HepG2 (cell line): ENCODE results near the gene STAMBPL1. TPM values are rescaled to one million over a fixed set of nuclear protein-coding genes. Genes with fewer than 3 reads are reported as not detected.

Source experiments
- ATAC-seq: fragments of 200-7000 bp; cut with Tn5 transposase; 3 replicates; pipeline ENCODE4 v1.9.1; 2020; ENCODE audit warnings: mild to moderate bottlenecking, moderate library complexity
- BruUV-seq: library from RNA; stranded (reverse); fragments of 400-500 nt; replicated peaks from 2 replicates; lab custom pipeline; 2021; lab: Mats Ljungman, UMichigan
- CTCF ChIA-PET: fragments of 300-600 bp; formaldehyde crosslinking; extraction: SDS; loops from one replicate; lab custom pipeline; 2021; ENCODE audit warnings: low total read pairs, inconsistent platforms, low intra/inter-chr PET ratio; lab: Yijun Ruan, JAX
- POLR2A ChIA-PET: fragments of 350-600 bp; sonication (Branson Sonifier 250); formaldehyde crosslinking; loops from one replicate; lab custom pipeline; 2020; ENCODE audit warnings: antibody characterized with exemption, inconsistent platforms; lab: Yijun Ruan, JAX
- DNase-seq: peaks from one replicate; pipeline ENCODE4 v3.0.0-alpha.2; 2015; ENCODE audit warnings: low spot score
- FAIRE-seq: peaks from 3 replicates; lab custom pipeline; 2011; peaks lifted over from hg19 to GRCh38; lab: Jason Lieb, UNC
- H2AFZ ChIP-seq: one replicate; pipeline ENCODE4 v1.6.1; 2011; ENCODE audit warnings: low read length, inconsistent platforms
- H3K27ac ChIP-seq: fragments of 300-600 bp; 3 replicates; pipeline ENCODE4 v1.8.0; 2011; ENCODE audit warnings: mixed run types, mild to moderate bottlenecking, mixed read lengths, low read length, inconsistent platforms; ENCODE audit not compliant: insufficient read depth; ENCODE audit errors: extremely low read length
- H3K27me3 ChIP-seq, 2 experiments: fragments of 200-600 bp in 1 of 2; 2 replicates in 1 of 2; 3 replicates in 1 of 2; pipeline versions ENCODE4 v1.6.0 to v1.8.0; 2011; ENCODE audit warnings: low read length in 2 of 2, mild to moderate bottlenecking in 2 of 2, moderate library complexity in 2 of 2, inconsistent platforms in 1 of 2; ENCODE audit not compliant: insufficient read depth in 2 of 2, control insufficient read depth in 1 of 2
- H3K36me3 ChIP-seq, 2 experiments: fragments of 200-600 bp in 1 of 2; replicated peaks in 1 of 2; 2 replicates in 1 of 2; 3 replicates in 1 of 2; pipeline versions ENCODE4 v1.5.1 to v1.8.0; 2011; ENCODE audit warnings: low read length in 2 of 2, inconsistent platforms in 1 of 2; ENCODE audit not compliant: insufficient read depth in 2 of 2, control insufficient read depth in 1 of 2
- H3K4me1 ChIP-seq: 2 replicates; pipeline ENCODE4 v1.5.1; 2012; ENCODE audit warnings: low read length, inconsistent platforms; ENCODE audit not compliant: insufficient read depth
- H3K4me2 ChIP-seq: 2 replicates; pipeline ENCODE4 v1.6.0; 2011; ENCODE audit warnings: low read depth, low read length, inconsistent platforms
- H3K4me3 ChIP-seq, 3 experiments: fragments of 200-600 bp in 1 of 3; sonication (generic), shearing (Covaris generic) in 1 of 3; replicated peaks in 1 of 3; 2 replicates each; pipeline ENCODE4 v1.5.1; 2011 to 2016; ENCODE audit warnings: low read length in 3 of 3, inconsistent platforms in 2 of 3, low read depth in 2 of 3, mild to moderate bottlenecking in 2 of 3, control low read depth in 1 of 3, mixed read lengths in 1 of 3; ENCODE audit not compliant: insufficient read depth in 1 of 3
- H3K79me2 ChIP-seq: one replicate; pipeline ENCODE4 v1.6.1; 2011; ENCODE audit warnings: low read length, inconsistent platforms; ENCODE audit not compliant: insufficient read depth
- H3K9ac ChIP-seq: 2 replicates; pipeline ENCODE4 v1.6.0; 2011; ENCODE audit warnings: mild to moderate bottlenecking, low read depth, low read length, inconsistent platforms; ENCODE audit not compliant: insufficient read depth
- H3K9me3 ChIP-seq: 2 replicates; pipeline ENCODE4 v1.5.1; 2012; ENCODE audit warnings: mild to moderate bottlenecking, low read length
- H4K20me1 ChIP-seq: 2 replicates; pipeline ENCODE4 v1.6.0; 2011; ENCODE audit warnings: inconsistent platforms, mild to moderate bottlenecking, low read length, moderate library complexity; ENCODE audit not compliant: insufficient read depth
- ELF1 ChIP-seq: sonication (generic); formaldehyde crosslinking; IDR thresholded peaks from 2 replicates; pipeline ENCODE4 v1.4.0; 2020; ENCODE audit warnings: missing genetic modification reagents
- ZHX1 ChIP-seq: sonication (generic); formaldehyde crosslinking; IDR thresholded peaks from 2 replicates; pipeline ENCODE4 v1.8.1; 2022; ENCODE audit warnings: low read depth, mild to moderate bottlenecking, missing genetic modification reagents
- ZNF17 ChIP-seq: sonication (generic); formaldehyde crosslinking; IDR thresholded peaks from 2 replicates; pipeline ENCODE4 v1.5.0; 2020; ENCODE audit warnings: mild to moderate bottlenecking, missing genetic modification reagents
- WGBS: methylation state at CpG from one replicate; pipeline ENCODE4 v1.1.6; 2017; ENCODE audit warnings: low lambda C conversion rate; 5-methylcytosine and 5-hydroxymethylcytosine counted together
- in situ Hi-C: cut with HindIII; loops from 2 replicates; pipeline ENCODE4 v1.10.0; 2017; ENCODE audit warnings: low pct_unique_long_range_greater_than_20kb; ENCODE audit not compliant: extremely low pct_ligation_motif_present
- intact Hi-C: fragments of 100-400 bp; cut with micrococcal nuclease; formaldehyde crosslinking; loops from one replicate; pipeline ENCODE4 v1.10.0; 2022; ENCODE audit not compliant: unreplicated experiment
- polyA plus RNA-seq, 8 experiments: library from polyadenylated mRNA; depleted of rRNA in 3 of 8; stranded (reverse) in 7 of 8; unstranded in 1 of 8; fragments of >200 nt; fragmentation: Illumina TruSeq in 4 of 8; extraction: Trizol in 4 of 8; gene quantifications; 2 replicates each; pipeline versions ENCODE4 v1.2.1 to v1.2.3, GENCODE V29; 2011 to 2016; ENCODE audit warnings: low read depth in 4 of 8, missing spikeins in 1 of 8, mixed read lengths in 1 of 8; ENCODE audit not compliant: insufficient read depth in 1 of 8
- total RNA-seq, 5 experiments: library from RNA; depleted of rRNA; stranded (reverse); fragments of >200 nt; fragmentation: Illumina TruSeq; extraction: Trizol; gene quantifications; 2 replicates each; pipeline ENCODE4 v1.2.3, GENCODE V29; 2016; ENCODE audit warnings: low read depth in 1 of 5

Gene STAMBPL1
- total and polyA plus RNA-seq, 2 of the 13 experiments (the other 11 are each of a cell fraction or from before 2014, with no cell fraction given), result 1.4 to 1.5 TPM

DNA sequence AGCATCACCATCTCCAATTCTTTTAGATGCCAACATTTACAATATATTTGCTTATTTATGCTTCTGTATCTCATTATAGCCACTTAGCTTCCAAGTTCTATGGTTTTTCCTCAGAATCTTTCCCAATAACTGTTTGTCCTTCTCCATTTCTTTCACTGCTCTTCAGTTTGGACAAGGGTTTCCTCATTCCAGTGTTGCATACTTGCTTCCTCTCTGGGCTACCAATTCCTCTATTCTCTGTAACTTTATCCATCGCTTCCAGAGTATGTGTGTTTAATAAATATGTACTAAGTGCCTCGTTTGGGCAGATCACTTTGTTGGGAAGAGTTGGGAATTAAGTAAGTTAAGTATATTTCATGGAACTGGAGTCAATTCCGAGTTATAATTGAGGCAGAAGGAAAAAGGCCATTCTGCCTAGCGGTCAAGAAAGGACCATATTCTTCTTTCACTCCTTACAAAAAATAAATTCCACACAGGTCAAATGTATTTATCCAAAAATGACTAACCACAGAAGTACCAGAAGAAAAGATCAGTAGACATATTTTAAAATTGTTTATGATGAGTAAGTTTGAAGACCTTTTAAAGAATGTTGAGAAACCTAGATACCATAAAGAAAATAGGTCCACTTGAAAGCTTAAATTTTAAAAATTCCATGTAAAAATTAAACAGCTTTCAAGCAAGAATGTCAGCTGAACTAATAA is 10.8 kb downstream of the STAMBPL1 start:
- ChIA-PET CTCF (no interaction called here), POLR2A (no interaction called here)
- no peak overlapping the region for H3K27ac ChIP-seq
- DNase-seq (no peak), FAIRE-seq (no peak)
- WGBS, result 55% methylated on average over 4 of the region's 4 CpGs
- BruUV-seq, result no TSS peak
- no peaks in the 10 kb centered on the region for H4K20me1 ChIP-seq
- intact Hi-C loops, result no loop called here
- TF ChIP-seq ZHX1 (CRISPR knock-in tag) (no peak), ZNF17 (CRISPR knock-in tag) (no peak), ELF1 (CRISPR knock-in tag) (no peak)
- TF ChIP-seq, all 625 proteins: peak for 0
- no peak overlapping the region for H3K9ac ChIP-seq
- in situ Hi-C loops, result no loop called here
- H3K4me2 ChIP-seq, result no peak overlapping the region
- no peak overlapping the region for H3K4me3 ChIP-seq
- no peak for ATAC-seq
- H3K4me1 ChIP-seq, result peaks cover 11% of the 10 kb centered on the region
- H2AFZ ChIP-seq, result no peak overlapping the region
- H3K79me2 ChIP-seq, result no peaks in the 10 kb centered on the region
- H3K36me3 ChIP-seq, result no peaks in the 10 kb centered on the region
- no peaks in the 10 kb centered on the region for H3K27me3 ChIP-seq
- no peaks in the 10 kb centered on the region for H3K9me3 ChIP-seq
